ENCODE data around the gene GPC3.

- TF ChIP-seq CTCF (IDR thresholded peaks at IDR 0.05) (no peak), POLR2AphosphoS5 (IDR thresholded peaks at IDR 0.05) (no peak), EP300 (IDR thresholded peaks at IDR 0.05) (no peak)
Observed at GRCh38 chrX:133627673-133628072, 357.7 kb downstream of the GPC3 start.
